Ureter (tissue), 1 donor: ENCODE results near the gene CIAO2B. TPM values are rescaled to one million over a fixed set of nuclear protein-coding genes. Genes with fewer than 3 reads are reported as not detected.
A peak's percentile ranks its signal among the peaks of the same experiment; 100 is the strongest.

Experiments used
- DNase-seq: peaks from one replicate; pipeline ENCODE4 v3.0.0-alpha.2; 2020; ENCODE audit warnings: low spot score
- total RNA-seq: library from RNA; stranded (reverse); gene quantifications from one replicate; pipeline ENCODE4 v1.2.4, GENCODE V29; 2023
- donor health status: DM: yes; HTN: yes; CAD: no.

The CIAO2B gene
- total RNA-seq, 1 donor from 2014 or later: 71.8 TPM

DNA sequence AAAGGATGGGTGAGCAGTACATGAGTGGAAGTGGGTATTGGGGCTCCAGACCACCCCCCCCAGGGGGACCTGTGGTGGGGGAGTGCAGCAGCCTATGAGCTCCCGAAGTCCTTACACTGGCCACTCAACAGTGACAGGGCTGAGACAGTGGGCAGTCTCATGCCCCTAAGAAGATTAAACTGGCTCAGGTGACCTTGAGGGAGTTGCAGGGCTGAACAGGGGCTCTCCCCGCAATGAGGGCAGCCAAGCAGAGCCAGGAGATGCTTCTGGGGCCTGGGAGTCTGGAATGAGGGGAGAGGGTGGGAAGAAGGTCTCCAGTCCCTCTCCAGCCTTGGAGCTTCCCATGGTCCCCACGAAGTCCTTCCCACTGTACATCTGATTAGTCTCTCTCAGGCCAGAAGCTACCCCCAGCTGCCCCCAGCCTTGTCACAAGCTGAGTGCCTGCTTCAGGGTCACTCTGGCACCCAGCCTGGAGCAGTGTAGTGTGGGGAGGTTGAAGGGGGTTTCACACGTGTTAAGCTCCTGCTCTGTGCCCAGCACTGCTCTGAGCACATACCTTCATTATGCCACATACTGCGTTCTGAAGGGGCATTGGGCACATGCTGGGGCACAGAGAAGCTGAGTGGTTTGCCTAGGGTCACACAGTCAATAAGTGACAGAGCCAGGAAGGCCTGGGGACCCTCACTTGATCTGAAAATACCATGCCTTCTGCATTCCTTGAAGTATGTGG is 14.5 kb downstream of the CIAO2B start:
- no peak for DNase-seq

DNA sequence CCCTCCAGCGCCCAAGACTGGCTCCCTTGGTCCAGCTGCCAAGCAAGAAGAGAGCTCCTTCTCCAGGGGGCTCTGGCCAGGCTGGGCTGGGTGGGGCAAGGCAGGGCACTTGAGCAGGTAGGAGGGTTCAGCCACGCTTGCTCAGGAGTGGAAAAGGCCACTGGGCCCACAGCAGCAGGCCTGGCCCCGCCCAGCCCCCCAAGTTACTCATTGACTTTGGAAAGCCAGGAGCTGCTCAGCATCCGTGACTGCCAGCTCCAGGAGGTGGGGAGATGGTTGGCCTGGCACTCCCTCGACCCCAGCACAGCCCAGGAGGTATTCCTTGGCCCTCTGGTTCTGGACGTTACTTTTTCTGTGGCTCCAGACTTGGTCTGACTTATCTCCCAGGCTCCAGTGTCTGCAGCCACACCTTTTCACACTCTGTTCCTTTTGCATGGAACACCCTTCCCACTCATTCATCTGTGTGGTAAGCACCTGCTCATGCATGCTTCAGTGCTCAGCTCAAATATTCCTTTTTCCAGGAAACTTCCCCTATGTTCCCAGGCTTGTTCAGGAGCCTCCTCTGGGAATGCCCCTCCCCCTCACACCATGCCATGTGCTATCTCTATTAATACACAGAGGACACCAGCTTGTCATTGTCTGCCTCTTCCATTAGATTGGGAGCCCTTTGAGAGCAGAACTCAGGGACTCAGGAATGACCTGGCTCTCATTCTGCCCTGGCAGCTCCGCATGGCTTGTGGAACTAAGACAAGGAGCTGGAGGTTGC is 15.2 kb downstream of the CIAO2B start, which contains the start of gene CDH16:
TSS of gene CDH16 (minus strand) at position 83 of the 766 bp plus-strand sequence. CDS start 820 bp downstream, outside the sequence.
- DNase-seq: no peak

DNA sequence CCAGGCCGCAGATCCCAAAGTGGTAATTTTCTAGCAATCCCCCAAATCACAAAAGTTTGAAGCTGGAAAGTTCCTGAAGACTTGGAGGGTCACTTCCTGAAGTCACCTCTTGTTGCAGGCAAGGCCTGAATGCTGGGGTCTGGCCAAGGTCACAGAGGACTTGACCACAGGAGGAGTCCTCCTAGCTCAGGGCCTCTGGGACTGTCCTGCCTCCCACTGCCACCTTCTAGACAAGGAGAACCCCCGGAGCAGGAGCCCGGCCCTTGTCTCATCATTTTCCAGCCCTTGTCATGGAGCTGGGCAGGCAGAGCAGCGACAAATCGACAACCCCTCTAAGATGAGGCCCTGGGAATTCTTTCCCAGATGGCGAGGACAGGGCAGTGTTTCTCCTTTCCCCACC is 15.8 kb downstream of the CIAO2B start:
- DNase-seq: no peak

DNA sequence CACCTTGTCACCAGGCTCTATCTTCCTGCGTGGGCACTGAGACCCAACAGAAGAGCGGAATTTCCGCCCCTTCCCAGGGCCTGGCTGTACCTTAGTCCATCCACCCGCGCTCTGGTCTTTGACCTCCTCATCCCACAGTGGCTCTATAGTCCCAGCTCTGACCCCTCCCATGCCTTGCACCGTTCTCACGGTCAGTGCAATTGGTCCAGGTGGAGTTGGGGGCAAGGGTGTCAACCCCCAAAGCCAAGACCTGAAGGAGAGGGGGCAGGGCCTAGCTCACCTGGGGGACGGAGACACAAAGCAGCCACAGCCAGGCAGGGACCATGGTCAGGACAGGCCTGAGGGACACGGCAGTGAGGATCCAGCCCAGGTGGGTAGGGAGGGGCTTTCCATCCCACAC is 16.5 kb downstream of the CIAO2B start:
- DNase-seq: no peak

DNA sequence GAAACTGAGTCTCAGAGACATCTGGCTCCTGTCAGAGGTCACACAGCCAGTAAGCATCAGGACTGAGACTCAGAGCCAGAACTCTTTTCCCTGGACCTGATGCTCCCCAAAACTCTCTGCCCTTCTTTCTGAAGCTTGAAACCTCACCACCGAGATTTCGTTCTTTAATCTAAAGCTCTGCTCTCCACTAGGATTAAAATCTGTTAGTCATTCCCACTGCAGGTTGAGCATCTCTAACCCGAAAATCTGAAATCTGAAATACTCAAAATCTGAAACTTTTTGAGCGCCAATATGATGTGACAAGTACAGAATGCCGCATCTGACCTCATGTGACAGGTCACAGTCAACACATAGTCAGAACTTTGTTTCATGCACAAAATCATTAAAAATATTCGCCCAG is 17.7 kb downstream of the CIAO2B start:
- DNase-seq: no peak

DNA sequence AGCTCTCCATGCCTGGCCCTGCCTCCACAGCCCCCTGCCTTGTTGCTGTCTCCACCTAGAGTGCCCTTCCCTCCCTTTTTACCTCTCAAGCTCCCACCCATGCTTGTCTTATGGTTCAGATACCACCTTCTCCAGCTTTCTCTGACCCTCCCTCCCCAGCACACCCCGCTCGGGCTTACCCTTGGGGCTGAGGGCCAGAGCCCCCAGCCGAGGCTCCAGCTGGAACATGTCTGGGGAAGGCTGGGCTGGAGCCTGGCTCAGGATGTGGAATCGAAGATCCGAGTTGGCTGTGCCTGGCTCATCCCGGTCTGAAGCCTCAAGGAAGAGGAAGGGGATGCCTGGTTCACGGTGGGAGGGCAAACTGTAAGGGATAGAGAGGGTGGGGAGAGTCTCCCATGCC is 19.2 kb downstream of the CIAO2B start:
- no peak for DNase-seq

DNA sequence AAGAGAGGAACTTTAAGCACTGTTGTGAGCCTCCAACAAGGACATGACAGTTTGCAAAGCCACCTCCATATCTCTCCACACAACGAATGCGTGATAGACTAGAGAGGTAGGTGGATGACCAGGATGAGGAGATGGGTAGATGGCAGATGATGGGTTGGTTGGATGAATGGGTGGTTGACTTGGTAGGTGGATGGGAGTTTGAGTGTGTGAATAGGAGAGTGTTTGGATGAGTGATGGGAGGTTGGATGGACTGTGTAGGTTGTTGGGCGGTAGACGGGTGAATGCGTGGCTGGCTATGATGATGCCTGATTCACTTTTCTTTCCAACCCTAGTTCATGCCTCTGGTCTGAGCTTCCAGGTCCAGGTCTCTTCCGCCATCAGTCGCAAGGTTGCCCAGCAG is 19.7 kb downstream of the CIAO2B start:
- no peak for DNase-seq

DNA sequence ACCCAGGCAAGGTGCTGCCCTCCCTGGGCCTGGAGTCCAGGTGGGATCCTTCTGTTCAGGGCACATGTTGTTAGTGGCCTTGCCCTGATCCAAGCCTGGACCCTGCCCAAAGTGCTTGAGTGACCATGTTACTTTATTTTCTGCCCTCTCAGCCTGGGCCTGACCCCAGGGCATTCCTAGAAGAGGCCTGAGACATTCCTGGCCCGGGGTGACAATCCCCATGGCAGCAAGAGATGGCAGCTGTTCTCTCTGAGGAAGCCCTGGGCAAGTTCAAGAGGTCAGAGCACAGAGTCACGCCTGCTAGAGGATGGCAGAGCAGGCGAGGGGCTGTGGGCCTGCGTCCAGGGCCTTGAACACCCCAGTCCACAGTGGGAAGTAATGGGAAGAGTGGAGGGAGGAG is 20.5 kb downstream of the CIAO2B start:
- DNase-seq: no peak

DNA sequence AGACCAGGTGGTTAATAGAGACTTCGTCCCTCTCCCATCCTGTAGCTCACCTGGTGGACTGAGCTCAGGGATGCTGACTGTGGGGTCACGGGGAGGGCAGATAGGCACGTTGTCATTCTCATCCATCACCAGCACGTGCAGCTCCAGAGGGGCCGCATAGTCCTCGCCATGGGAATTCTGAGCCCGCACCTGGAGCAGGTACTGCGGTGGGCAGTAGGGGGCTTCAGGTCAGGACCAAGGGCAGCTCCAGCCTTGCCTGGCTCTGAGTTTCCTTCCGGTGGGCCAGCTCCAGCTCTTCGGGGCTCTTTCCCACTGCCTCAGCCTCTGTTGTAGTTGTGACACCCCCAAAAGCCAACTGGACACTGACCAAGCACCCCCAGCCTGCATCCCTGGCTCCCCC is 21.1 kb downstream of the CIAO2B start:
- no peak for DNase-seq

DNA sequence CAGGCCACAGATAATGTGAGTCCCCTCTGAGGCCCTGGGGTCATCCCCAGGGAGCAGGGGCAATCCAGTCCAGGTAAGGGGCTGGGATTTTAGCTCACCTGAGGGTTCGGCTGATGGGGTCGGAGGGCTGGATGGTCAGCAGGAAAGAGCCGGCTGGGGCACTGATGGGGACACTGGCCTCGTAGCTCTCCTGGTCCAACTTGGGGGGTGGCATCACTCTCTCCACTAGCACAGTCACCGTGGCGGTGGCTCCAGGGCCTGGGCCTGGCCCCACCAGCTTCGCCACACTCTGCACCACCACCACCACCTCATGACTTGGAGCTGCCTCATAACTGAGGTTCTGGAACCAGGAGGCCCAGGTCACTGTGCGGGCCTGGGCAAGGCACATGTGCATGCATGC is 22.4 kb downstream of the CIAO2B start:
- no peak for DNase-seq

DNA sequence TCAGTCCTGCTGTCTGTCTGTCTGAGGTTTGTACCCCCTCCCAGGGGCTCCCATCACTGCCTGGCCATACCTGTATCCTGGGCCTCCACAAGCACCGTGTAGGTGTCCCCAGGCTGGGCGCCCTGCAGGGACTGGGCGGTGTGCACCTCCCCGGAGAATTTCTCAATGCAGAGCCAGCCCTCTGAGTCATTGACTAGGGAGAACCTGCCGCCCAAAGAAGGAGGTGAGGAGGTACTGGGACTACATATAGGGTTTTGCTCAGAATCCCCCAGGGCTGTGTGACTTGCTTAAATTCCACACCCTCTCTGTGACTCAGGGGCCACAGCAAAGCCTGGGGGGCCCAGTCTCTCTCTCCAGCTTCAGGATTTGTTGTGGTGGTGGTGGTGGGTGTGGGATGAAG is 23.1 kb downstream of the CIAO2B start:
- no peak for DNase-seq

DNA sequence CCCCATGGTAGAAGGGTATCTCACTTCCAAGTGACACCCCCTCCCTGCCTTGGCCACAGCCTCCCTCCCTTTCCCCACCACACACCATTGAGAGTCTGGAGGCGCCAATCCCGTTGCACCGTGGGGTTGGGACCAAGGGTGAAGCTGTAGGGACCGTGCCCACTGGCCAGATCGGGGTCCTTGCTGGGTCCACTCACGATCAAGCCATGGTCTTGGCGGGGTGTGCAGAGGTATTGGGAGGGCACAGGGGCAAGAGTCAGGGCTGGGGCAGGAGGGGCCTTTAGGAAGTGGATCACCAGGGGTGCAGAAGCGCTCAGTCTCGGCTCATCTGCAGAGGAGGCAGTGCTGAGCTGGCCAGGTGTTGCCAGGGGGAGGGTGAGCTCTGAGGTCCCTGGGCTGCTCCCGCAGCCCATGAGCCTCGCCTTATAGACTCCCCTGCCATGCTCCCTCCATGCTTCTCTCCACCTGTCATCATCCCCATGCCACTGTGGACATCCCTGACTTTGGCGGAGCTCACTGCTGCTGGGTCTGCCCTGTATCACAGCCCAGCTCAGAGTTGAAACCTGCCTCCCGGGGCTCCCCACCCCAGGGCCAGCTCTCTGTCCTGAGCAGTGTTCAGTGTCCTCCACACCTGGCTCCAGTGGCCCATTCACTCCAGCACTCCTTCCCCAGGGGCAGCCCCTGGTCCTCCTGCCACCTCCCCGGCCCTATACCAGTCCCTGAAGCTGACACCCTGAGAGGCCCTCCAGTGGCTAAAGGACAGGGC is 23.8 kb downstream of the CIAO2B start:
- DNase-seq: no peak

DNA sequence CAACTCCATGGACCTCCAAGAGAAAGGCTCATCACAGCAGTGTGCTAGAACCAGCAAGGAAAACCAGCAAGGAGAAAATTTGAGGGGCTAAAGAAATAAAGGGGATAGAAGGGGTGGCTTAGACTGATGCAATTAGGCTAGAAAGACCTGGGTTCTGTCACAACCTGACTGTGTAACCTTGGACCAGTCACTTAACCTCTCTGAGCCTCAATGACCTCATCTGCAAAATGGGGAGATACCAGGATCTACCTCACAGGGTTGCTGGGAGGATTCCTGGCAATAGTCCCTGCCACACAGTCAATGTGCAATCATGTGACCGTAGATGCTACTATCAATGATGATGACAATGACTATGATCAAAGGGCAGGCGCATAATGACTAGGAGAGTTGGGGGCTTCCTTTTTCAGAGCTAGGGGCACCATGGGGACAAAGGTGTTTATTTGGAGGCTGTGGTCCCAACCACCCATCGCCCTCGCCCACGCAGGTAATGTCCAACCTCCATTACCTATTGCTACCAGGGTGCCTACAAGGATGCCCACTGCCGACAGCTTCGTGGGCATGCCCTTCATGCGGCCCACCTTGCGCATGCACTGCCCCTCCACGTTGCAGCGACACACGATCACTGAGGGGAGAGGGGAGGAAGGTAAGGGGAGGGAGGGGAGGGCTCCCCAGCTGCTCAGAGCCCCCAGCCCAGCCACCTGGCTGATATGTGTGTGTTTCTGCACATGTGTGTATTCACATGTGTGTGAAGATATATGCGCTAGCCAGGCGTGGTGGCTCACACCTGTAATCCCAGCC is 25.2 kb downstream of the CIAO2B start:
- no peak for DNase-seq

DNA sequence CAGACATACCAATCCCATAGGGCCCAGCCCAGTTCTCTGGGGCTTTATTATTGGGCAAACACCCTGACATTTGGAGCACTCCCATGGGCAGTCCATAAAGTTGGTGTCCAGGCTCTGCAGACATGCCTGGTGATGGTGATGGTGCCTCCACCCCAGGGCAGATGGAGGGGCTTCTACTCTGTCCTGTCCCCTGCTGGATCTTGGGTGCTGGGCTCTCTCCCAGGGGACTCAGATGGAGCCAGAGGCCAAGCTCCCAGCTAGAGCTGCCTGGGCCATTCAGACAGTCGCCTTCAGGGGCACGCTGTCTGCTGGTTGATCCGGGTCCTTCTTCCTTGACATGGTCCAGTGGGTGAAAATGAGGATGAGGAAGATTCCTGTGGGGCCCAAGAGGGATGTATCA is 26.1 kb downstream of the CIAO2B start:
- DNase-seq: no peak

DNA sequence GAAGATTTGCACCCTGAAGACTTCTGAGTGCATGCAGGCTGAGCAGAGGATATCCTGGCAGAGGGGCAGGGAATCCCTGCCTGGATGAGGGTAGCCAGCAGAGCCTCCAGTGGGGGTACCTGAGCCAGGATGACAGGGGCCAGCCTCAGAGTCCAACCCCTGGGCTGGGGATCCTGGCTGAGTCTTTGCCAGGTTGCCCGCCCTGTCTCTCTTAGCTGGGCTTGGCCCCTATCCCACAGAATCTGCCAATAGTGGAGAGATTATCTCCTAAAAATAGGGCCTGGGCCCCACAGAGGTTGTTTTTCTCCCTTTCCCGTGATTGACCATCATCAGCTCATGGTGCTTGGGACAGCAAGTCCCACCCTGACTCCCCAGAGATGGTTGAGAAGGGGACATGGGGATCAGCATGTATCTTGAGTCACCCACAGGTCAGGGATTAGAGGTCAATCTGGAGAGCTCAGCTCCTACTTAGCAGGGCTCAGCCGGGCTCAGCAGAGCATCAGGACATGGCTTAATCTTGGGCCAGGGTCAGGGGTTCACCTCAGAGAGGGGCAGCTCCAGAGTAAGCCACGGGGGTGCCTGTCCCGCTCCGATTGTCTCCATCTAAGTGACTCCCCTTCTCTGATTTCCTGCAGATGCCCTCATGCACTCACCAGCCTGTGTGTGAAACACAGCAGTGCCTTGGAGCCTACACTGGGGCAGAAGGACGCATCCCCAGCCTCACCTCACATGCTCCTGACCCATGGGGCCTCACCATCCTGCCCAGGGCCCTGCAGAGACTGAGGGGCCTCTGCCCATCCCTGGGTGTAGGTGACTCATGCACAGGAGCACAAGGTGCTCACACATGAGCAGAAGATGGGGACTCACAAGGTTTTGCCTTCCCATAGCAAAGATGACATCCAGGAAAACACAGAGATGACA is 27.0 kb downstream of the CIAO2B start:
- DNase-seq: no peak

DNA sequence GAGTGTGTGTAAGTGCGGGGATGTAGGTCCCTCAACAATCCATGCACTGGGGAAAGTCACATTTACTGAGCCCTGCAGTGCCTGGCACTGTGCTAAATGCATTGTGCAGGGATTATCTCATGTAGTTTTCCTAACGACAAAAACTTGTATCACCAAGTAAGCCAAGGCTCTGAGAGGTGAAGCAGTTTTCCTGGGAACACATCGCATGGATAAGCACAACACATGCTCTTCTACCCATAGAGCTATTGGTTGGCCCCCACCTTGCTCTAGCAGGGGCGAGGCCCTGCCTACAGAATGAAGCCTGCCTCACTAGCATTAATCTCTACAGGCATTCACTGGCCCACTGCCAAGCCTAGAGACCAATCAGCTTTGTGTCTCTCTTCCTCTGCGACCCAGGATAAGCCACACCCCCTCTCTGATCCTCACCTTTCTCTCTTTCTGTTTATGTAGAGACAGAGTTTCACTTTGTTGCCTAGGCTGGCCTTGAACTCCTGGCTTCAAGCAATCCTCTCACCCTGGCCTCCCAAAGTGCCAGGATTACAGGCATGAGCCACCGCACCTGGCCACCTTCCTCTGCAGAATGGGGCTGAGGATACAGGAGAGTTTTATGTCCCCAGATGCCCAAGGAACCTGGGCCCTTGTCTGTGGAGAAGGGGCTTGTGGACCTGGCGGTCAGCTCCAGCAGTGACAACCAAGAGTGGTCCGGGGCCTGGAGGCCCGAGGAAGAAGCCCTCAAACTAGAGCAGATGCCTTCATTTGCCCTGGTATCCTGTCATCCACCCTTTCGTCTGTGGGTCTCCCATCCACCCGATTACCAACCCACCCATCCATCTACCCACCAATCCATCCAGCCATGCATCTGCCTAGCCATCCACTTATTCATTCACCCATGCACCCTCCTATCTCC is 28.3 kb downstream of the CIAO2B start:
- peak; percentile 76 for DNase-seq

DNA sequence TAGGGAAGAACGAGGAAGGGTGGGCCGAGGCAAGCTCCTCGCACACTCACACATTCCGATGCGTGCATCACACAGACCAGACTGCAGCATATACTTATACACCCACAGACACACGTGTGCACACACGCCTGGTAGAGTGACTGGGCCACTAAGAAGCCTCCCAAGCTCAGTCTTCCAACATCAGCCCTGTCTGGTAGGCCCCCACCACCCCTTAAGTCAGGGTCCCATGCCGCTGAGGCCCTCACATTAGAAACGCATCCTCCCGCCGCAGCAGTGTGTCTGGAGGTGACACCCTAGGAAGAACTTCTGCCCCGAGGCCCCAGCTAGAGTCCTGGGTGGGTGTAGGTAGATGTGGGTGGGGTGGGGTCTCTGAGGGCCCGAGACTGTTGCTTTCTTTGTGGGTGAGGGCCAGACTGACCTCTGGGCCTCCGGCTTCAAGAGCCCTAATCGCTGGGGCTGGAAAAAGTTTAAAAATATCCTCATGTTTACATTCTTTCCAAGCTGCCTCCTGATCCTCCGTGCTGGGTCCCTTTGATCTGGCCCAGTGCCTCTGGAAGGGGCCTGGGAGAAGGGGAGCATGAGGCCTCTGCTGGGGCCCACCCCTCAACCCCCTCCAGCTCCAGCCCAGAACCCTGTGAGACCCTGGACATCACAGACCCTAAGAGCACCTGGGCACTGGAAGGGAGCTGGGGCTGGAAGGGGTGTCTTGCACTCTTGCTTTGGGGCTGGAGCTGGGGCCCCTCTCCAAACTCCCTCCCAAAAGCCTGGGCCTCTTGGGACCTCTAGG is 29.2 kb downstream of the CIAO2B start:
- no peak for DNase-seq

DNA sequence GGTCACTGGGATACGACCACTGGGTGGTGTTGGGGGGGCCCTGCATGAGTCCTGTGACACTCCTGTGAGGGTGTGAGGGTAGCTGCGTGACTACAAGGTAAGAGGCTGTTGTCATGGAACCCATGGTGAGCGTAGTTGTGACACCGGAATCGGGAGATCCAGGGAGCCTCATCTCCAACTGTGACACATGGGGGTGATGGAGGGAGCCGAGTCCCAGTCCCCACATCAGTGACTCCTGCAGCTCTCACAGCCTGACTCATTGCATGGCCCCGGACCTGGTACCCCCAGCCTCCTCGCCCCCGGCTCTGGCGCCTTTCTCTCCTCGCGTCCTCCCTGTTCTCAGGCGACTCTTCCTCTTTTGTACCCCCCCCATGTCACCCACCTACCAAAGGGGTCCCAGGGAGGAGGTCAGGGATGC is 29.8 kb downstream of the CIAO2B start:
- no peak for DNase-seq
